Psoas muscle (tissue), 8 donors: Measurements from ENCODE around the gene ETV6. TPM values are rescaled to one million over a fixed set of nuclear protein-coding genes. Genes with fewer than 3 reads are reported as not detected.

ENCODE experiments used
- ATAC-seq, 4 donors: fragments of 200-7000 bp; cut with Tn5 transposase; one replicate each; pipeline ENCODE4 v1.9.1; 2020; ENCODE audit warnings: moderate library complexity in 3 of 4, mild to moderate bottlenecking in 2 of 4
- DNase-seq, 2 donors: peaks; one replicate each; pipeline ENCODE4 v3.0.0-alpha.2; 2020
- H3K27ac ChIP-seq: fragments of 200-600 bp; one replicate; pipeline ENCODE4 v1.8.0; 2022
- H3K27me3 ChIP-seq, 3 donors: fragments of 200-600 bp in 1 of 3; one replicate each; pipeline versions ENCODE4 v1.6.1 to v1.8.0; 2013 to 2022; ENCODE audit warnings: low read length in 2 of 3, mild to moderate bottlenecking in 2 of 3, moderate library complexity in 1 of 3; ENCODE audit not compliant: insufficient read depth in 3 of 3
- H3K36me3 ChIP-seq, 2 donors: fragments of 200-600 bp in 1 of 2; one replicate each; pipeline versions ENCODE4 v1.6.1 to v1.8.0; 2013 to 2022; ENCODE audit warnings: low read depth in 1 of 2, mild to moderate bottlenecking in 1 of 2, moderate library complexity in 1 of 2; ENCODE audit not compliant: insufficient read depth in 1 of 2
- H3K4me1 ChIP-seq: fragments of 200-600 bp; one replicate; pipeline ENCODE4 v1.8.0; 2022
- H3K4me3 ChIP-seq: fragments of 200-600 bp; one replicate; pipeline ENCODE4 v1.8.0; 2022; ENCODE audit warnings: mild to moderate bottlenecking
- H3K9me3 ChIP-seq: fragments of 200-600 bp; one replicate; pipeline ENCODE4 v1.8.0; 2022
- CTCF ChIP-seq: fragments of 200-600 bp; IDR thresholded peaks from one replicate; pipeline ENCODE4 v1.8.0; 2022; ENCODE audit warnings: antibody characterized with exemption
- WGBS, 3 donors: extraction: QIAGEN DNeasy Blood & Tissue Kit; methylation state at CpG; one replicate each; pipeline versions ENCODE4 v1.1.6 to v1.1.7; 2013; 5-methylcytosine and 5-hydroxymethylcytosine counted together
- intact Hi-C, 2 donors: fragments of 100-400 bp; cut with DNase I; formaldehyde crosslinking; loops; one replicate each; pipeline versions ENCODE4 v1.11.0 to v1.14.2; 2022
- polyA plus RNA-seq, 3 donors: library from polyadenylated mRNA; stranded (reverse); fragments of 200-250 nt; gene quantifications; one replicate each; pipeline ENCODE4 v1.2.3, GENCODE V29; 2013
- total RNA-seq, 4 donors: library from RNA; stranded (reverse); fragmentation: NEBNext Ultra II Directional in 2 of 4; extraction: Animal tissue kit (Norgen Biotek cat#: 25700) in 2 of 4; gene quantifications; one replicate each; pipeline versions ENCODE4 v1.2.1 to v1.2.4, GENCODE V29; 2021 to 2023
- donor health status: healthy with polysubstance abuse.
- donor health status: DM: no; HTN: no; CAD: no; lungs with moderate emphysema.
- donor health status: Bipolar disorder and iron deficiency.
- donor health status: healthy.
- donor health status: DM: yes; HTN: yes; CAD: no.
- donor health status: DM: no; HTN: no; CAD: no.
- donor health status: DM: no; HTN: no; CAD: no.
- donor health status: DM: yes; HTN: yes; CAD: no.

ETV6 gene
- total and polyA plus RNA-seq, 7 donors = 2.8 to 22.9 (median 4.9) TPM

- Histone ChIP-seq H3K27me3 (no peaks in the 10 kb centered on the region), H3K4me1 (no peaks in the 10 kb centered on the region), H3K36me3 (no peaks in the 10 kb centered on the region), H3K9me3 (no peaks in the 10 kb centered on the region), H3K27ac (no peak overlapping the region), H3K4me3 (no peak overlapping the region)
- WGBS, 3 donors = 94 to 98% (median 94%) methylated on average over 5 of the region's 5 CpGs
- DNase-seq (no peak), ATAC-seq (no peak)
- no peak for TF ChIP-seq CTCF
- intact Hi-C loops = no loop called here
Measured at GRCh38 chr12:11639454-11639853, 10.0 kb upstream of the ETV6 start.

GRCh38 chr12:11641522-11641921 lies 8.0 kb upstream of the ETV6 start:
- Histone ChIP-seq H3K27ac (no peak overlapping the region), H3K4me3 (no peak overlapping the region), H3K36me3 (no peaks in the 10 kb centered on the region), H3K27me3 (no peaks in the 10 kb centered on the region), H3K9me3 (no peaks in the 10 kb centered on the region), H3K4me1 (no peaks in the 10 kb centered on the region)
- ATAC-seq (no peak), DNase-seq (no peak)
- intact Hi-C loops = no loop called here
- 76 to 87% (median 84%) methylated on average over 2 of the region's 2 CpGs for WGBS, 3 donors
- no peak for TF ChIP-seq CTCF

- intact Hi-C loops = no loop called here
- 45 to 67% (median 54%) methylated on average over 1 of the region's 1 CpG for WGBS, 3 donors
- no peak for TF ChIP-seq CTCF
- ATAC-seq = no peak
- DNase-seq = no peak
- Histone ChIP-seq H3K27me3 (no peaks in the 10 kb centered on the region), H3K36me3 (no peaks in the 10 kb centered on the region), H3K27ac (no peak overlapping the region), H3K9me3 (no peaks in the 10 kb centered on the region), H3K4me3 (no peak overlapping the region), H3K4me1 (no peaks in the 10 kb centered on the region)
Measured at GRCh38 chr12:11642785-11643184, 6.7 kb upstream of the ETV6 start.

GRCh38 chr12:11645391-11645790 lies 4.1 kb upstream of the ETV6 start:
- no peak for TF ChIP-seq CTCF
- no peaks in the 10 kb centered on the region for H3K9me3 ChIP-seq
- WGBS, 3 donors = 93 to 100% (median 100%) methylated on average over 1 of the region's 1 CpG
- no peaks in the 10 kb centered on the region for H3K27me3 ChIP-seq
- DNase-seq = no peak
- H3K27ac ChIP-seq = no peak overlapping the region
- H3K36me3 ChIP-seq = no peaks in the 10 kb centered on the region
- H3K4me1 ChIP-seq = peaks cover 5% of the 10 kb centered on the region
- ATAC-seq = no peak
- no peak overlapping the region for H3K4me3 ChIP-seq
- intact Hi-C loops = loop anchor here in 1 of 2 donors (5.0 kb wide), 1 partner anchor 387 kb away; no protein-coding TSS in a partner anchor
